Adrenal gland (tissue), 12 donors: ENCODE results near the gene C1QTNF8. TPM values are rescaled to one million over a fixed set of nuclear protein-coding genes. Genes with fewer than 3 reads are reported as not detected.

Experiments
- DNase-seq, 7 donors: peaks; one replicate each; pipeline ENCODE4 v3.0.0-alpha.2; 2019 to 2020
- H3K27ac ChIP-seq, 5 donors: fragments of 200-600 bp; sonication (generic) in 4 of 5; 1 replicate in 3 of 5; 2 replicates in 2 of 5; pipeline versions ENCODE4 v1.5.1 to v1.8.0; 2016 to 2020; ENCODE audit warnings: mild to moderate bottlenecking in 1 of 5
- H3K27me3 ChIP-seq: fragments of 200-600 bp; 2 replicates; pipeline ENCODE4 v1.8.0; 2021
- H3K36me3 ChIP-seq, 2 donors: fragments of 200-600 bp; replicated peaks in 1 of 2; 1 replicate in 1 of 2; 2 replicates in 1 of 2; pipeline versions ENCODE4 v1.5.1 to v1.8.0; 2018 to 2022
- H3K4me1 ChIP-seq, 2 donors: fragments of 200-600 bp; replicated peaks in 1 of 2; 1 replicate in 1 of 2; 2 replicates in 1 of 2; pipeline versions ENCODE4 v1.5.1 to v1.8.0; 2018 to 2021
- H3K4me3 ChIP-seq, 4 donors: fragments of 200-600 bp; sonication (generic) in 3 of 4; one replicate each; pipeline ENCODE4 v1.5.1; 2016 to 2018
- H3K9me3 ChIP-seq, 3 donors: fragments of 200-600 bp; sonication (generic) in 1 of 3; replicated peaks in 1 of 3; 1 replicate in 2 of 3; 2 replicates in 1 of 3; pipeline versions ENCODE4 v1.5.1 to v1.8.0; 2016 to 2021
- CTCF ChIP-seq, 6 experiments: fragments of 450-650 bp in 4 of 6; fragments of 200-600 bp in 2 of 6; sonication (generic) in 1 of 6; IDR thresholded peaks; 1 replicate in 5 of 6; 2 replicates in 1 of 6; pipeline versions ENCODE4 v1.5.1 to v1.8.0; 2016 to 2021; ENCODE audit warnings: antibody characterized with exemption in 6 of 6, mild to moderate bottlenecking in 2 of 6, moderate library complexity in 1 of 6
- POLR2A ChIP-seq, 2 donors: fragments of 450-650 bp; IDR thresholded peaks; one replicate each; pipeline ENCODE4 v1.6.1; 2017; ENCODE audit warnings: antibody characterized with exemption in 2 of 2, mild to moderate bottlenecking in 2 of 2, moderate library complexity in 1 of 2
- WGBS, 4 donors: extraction: QIAGEN DNeasy Blood & Tissue Kit in 2 of 4; methylation state at CpG; one replicate each; pipeline versions ENCODE4 v1.1.5 to v1.1.7; 2013 to 2017; 5-methylcytosine and 5-hydroxymethylcytosine counted together
- intact Hi-C, 2 donors: fragments of 100-400 bp; cut with DNase I; formaldehyde crosslinking; loops; one replicate each; pipeline versions ENCODE4 v1.14.1 to v1.15.0; 2022 to 2023
- polyA plus RNA-seq, 3 donors: library from polyadenylated mRNA; stranded (reverse); fragments of 200-250 nt in 2 of 3; fragments of 350-450 nt in 1 of 3; fragmentation: Illumina TruSeq in 1 of 3; extraction: RNeasy Lipid Tissue Mini Kit (QIAGEN cat#74804) in 1 of 3; gene quantifications; one replicate each; pipeline ENCODE4 v1.2.3, GENCODE V29; 2013 to 2014
- total RNA-seq, 9 donors: library from RNA; depleted of rRNA in 4 of 9; stranded (reverse); fragments of >200 nt in 4 of 9; fragments of 120-200 nt in 1 of 9; fragmentation: NEBNext Ultra II Directional in 1 of 9; extraction: Animal tissue kit (Norgen Biotek cat#: 25700) in 1 of 9; gene quantifications; one replicate each; pipeline versions ENCODE4 v1.1.0 to v1.2.4, GENCODE V29; 2013 to 2023
- donor health status: healthy with polysubstance abuse.
- donor health status: Bipolar disorder and iron deficiency.
- donor health status: DM: yes; HTN: yes; CAD: no.
- donor health status: DM: no; HTN: no; CAD: no.
- donor health status: DM: no; HTN: no; CAD: no.
- donor health status: DM: yes; HTN: yes; CAD: no.

The C1QTNF8 gene
- total and polyA plus RNA-seq, 12 donors: 0.14 to 0.64 (median 0.25) TPM; not detected in 8

GRCh38 chr16:1103636-1103980 lies 7.6 kb upstream of the C1QTNF8 start:
- peaks cover 0 to 4% of the 10 kb centered on the region in 2 donors for H3K4me1 ChIP-seq
- H3K9me3 ChIP-seq: no peaks in the 10 kb centered on the region
- WGBS, 4 donors: 28 to 45% (median 42%) methylated on average over 4 to 11 of the region's 11 CpGs; no CpG with 5 or more reads in 1 of the 4 donors
- H3K36me3 ChIP-seq: no peaks in the 10 kb centered on the region
- intact Hi-C loops: loop anchor here in 1 of 2 donors (2.0 kb wide), 1 partner anchor 47 kb away; no protein-coding TSS in a partner anchor
- H3K27ac ChIP-seq: no peak overlapping the region
- DNase-seq: no peak
- H3K27me3 ChIP-seq: peaks cover 12% of the 10 kb centered on the region
- H3K4me3 ChIP-seq: no peak overlapping the region
- TF ChIP-seq CTCF (IDR thresholded peaks at IDR 0.05) (no peak), POLR2A (IDR thresholded peaks at IDR 0.05) (no peak)

- TF ChIP-seq CTCF (IDR thresholded peaks at IDR 0.05) (peak in 5 of 6 experiments; percentile 33 to 84 (median 56)), POLR2A (IDR thresholded peaks at IDR 0.05) (no peak)
- intact Hi-C loops: loop anchor here in 1 of 2 donors (2.0 kb wide), 1 partner anchor 46 kb away; no protein-coding TSS in a partner anchor
- Histone ChIP-seq H3K4me3 (no peak overlapping the region), H3K27me3 (peaks cover 12% of the 10 kb centered on the region), H3K27ac (no peak overlapping the region), H3K9me3 (no peaks in the 10 kb centered on the region), H3K4me1 (peaks cover 0 to 9% of the 10 kb centered on the region in 2 donors), H3K36me3 (no peaks in the 10 kb centered on the region)
- peak in 6 of 7 donors; percentile 45 to 79 (median 68) for DNase-seq
- WGBS, 4 donors: 7 to 14% (median 8%) methylated on average over 6 to 60 of the region's 61 CpGs
These were observed 7.0 kb upstream of the C1QTNF8 start for GRCh38 chr16:1102921-1103635.

DNA sequence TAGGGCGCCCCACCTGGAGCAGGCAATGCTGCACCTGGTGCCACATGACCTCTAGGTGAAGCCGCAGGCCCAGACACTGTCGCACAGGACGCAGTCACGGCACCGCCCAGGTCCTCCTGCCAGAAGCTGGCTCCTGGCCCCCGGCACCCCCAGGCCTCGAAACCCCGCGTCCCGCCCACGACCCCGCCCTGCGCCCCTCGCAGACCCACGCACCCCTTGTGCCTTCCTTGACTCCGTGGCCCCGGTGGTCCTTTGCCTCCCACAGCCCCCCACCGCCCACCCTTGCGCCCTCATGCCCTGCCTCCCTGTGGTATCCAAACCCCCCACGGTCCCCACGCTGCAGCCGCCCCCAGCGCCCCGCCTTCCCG lies 6.3 kb upstream of the C1QTNF8 start:
- TF ChIP-seq POLR2A (IDR thresholded peaks at IDR 0.05) (no peak), CTCF (IDR thresholded peaks at IDR 0.05) (no peak)
- intact Hi-C loops: loop anchor here in 1 of 2 donors (2.0 kb wide), 1 partner anchor 46 kb away; no protein-coding TSS in a partner anchor
- H3K4me3 ChIP-seq: no peak overlapping the region
- H3K9me3 ChIP-seq: no peaks in the 10 kb centered on the region
- 21 to 58% (median 49%) methylated on average over 2 to 26 of the region's 26 CpGs for WGBS, 4 donors
- no peaks in the 10 kb centered on the region for H3K36me3 ChIP-seq
- H3K27me3 ChIP-seq: peaks cover 12% of the 10 kb centered on the region
- H3K4me1 ChIP-seq: peaks cover 0 to 13% of the 10 kb centered on the region in 2 donors
- DNase-seq: no peak
- H3K27ac ChIP-seq: no peak overlapping the region

GRCh38 chr16:1101573-1102332 lies 5.7 kb upstream of the C1QTNF8 start:
- Histone ChIP-seq H3K4me3 (no peak overlapping the region), H3K27me3 (peaks cover 12% of the 10 kb centered on the region), H3K36me3 (no peaks in the 10 kb centered on the region), H3K9me3 (no peaks in the 10 kb centered on the region), H3K4me1 (peaks cover 0 to 13% of the 10 kb centered on the region in 2 donors), H3K27ac (no peak overlapping the region)
- no peak for DNase-seq
- no peak for TF ChIP-seq CTCF (IDR thresholded peaks at IDR 0.05)
- no peak for TF ChIP-seq POLR2A (IDR thresholded peaks at IDR 0.05)
- WGBS, 4 donors: 60 to 65% (median 65%) methylated on average over 6 to 25 of the region's 25 CpGs
- intact Hi-C loops: loop anchor here in 1 of 2 donors (2.0 kb wide), 1 partner anchor 45 kb away; no protein-coding TSS in a partner anchor
